Measurements from ENCODE around the gene NDUFV1.

NDUFV1 gene

DNA sequence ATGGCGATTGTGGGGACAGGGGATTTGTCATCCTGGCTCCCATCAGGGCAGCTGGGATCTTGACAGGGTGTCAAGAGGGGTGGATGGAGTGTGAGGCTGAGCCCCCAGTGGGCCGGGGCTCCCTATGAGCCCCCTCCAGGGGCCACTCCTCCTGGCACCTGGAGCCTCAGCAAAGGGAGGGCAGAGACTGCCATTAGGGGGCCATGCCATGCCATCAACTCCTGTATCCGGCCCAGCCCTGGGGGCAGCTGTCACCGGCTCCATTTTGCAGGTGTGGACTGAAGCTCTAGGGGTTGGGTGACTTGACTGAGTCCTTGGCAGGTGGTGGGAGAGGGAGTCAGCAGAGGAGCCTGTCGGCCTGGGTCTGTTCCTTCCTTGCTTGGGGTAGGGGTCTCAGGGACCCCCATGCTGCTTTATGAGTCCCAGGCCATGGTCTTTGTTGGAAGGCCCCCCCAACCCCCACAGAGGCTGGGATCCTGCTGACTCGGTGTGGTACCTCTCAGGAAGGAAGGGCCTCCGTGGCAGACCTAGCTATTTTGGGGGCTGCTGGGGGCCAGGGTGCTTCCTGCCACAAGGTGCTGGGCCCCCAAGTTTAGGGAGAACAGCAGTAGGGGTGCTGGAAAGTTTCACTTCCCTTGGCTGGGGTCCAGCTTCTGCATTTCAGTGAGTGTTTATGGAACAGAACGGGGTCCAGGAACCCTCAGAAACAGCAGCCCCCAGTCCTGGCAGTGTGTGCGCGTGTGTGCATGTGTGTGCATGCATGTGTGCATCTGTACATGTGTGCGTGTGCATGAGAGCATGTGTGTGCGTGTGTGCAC, 42.3 kb downstream of the NDUFV1 start:
- Histone ChIP-seq H3K9me3 (ENCODE audit: insufficient read depth, low read length) (peaks cover under 1% of the 10 kb centered on the region; the same call in 1 of the 2 replicates), H3K36me3 (ENCODE audit: insufficient read depth, insufficient read length, low read length) (no peaks in the 10 kb centered on the region), H3K9ac (ENCODE audit: insufficient read length, low read depth) (no peak overlapping the region), H3K27me3 (ENCODE audit: insufficient read depth, insufficient read length) (peaks cover 8% of the 10 kb centered on the region), H3K4me1 (ENCODE audit: insufficient read depth, insufficient read length) (peaks cover 4% of the 10 kb centered on the region), H3K4me3 (ENCODE audit: insufficient read length, low read depth) (no peak overlapping the region)
- DNase-seq (ENCODE audit: low read depth, low spot score): no peak
- no peak for TF ChIP-seq ZNF274 (IDR thresholded peaks at IDR 0.05; ENCODE audit: low read depth, low read length)
- no peak for TF ChIP-seq YY1 (IDR thresholded peaks at IDR 0.05; ENCODE audit: insufficient read depth, insufficient read length)
- TF ChIP-seq SUZ12 (IDR thresholded peaks at IDR 0.05; ENCODE audit: extremely low read depth, insufficient read depth, insufficient read length): no peak

DNA sequence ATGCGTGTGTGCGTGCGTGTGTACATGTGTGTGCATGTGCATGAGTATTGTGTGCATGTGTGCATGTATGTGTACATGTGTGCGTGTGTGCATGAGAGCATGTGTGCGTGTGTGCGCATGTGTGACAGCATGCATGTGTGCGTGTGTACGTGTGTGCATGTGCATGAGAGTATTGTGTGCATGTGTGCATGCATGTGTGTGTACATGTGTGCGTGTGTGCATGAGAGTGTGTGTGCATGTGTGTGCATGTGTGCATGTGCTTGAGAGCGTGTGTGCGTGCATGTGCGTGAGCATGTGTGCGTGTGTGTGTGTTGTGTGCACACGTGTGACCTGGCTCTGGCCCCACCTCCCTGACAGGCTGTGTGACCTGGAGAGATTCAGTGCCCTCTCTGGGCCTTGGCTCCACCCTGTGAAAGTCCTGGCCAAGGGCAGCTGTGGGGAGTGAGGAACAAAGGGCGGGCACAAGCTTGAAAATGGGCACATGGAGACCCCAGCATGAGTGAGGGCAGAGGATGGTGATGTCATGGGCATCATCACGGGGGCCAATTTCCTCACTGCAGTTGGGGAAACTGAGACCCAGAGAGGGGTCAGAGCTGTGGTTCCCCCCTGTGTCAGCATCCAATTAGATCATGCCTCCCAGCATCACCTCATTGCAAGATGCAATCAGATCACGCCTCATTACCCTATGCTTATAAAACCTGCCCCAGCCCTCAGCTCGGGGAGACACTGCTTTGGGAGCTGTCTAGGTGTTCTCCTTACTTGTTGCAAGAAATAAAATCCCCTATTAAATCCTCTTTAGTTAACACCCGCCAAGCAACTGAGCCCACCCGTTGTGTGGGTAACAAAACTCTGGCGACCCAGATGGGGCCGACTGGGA, 43.1 kb downstream of the NDUFV1 start:
- H3K9ac ChIP-seq (ENCODE audit: insufficient read length, low read depth): no peak overlapping the region
- peaks cover 6% of the 10 kb centered on the region for H3K4me1 ChIP-seq (ENCODE audit: insufficient read depth, insufficient read length)
- H3K36me3 ChIP-seq (ENCODE audit: insufficient read depth, insufficient read length, low read length): no peaks in the 10 kb centered on the region
- DNase-seq (ENCODE audit: low read depth, low spot score): no peak
- TF ChIP-seq SUZ12 (IDR thresholded peaks at IDR 0.05; ENCODE audit: extremely low read depth, insufficient read depth, insufficient read length) (no peak), YY1 (IDR thresholded peaks at IDR 0.05; ENCODE audit: insufficient read depth, insufficient read length) (no peak), ZNF274 (IDR thresholded peaks at IDR 0.05; ENCODE audit: low read depth, low read length) (no peak)
- H3K27me3 ChIP-seq (ENCODE audit: insufficient read depth, insufficient read length): peaks cover 8% of the 10 kb centered on the region
- no peak overlapping the region for H3K4me3 ChIP-seq (ENCODE audit: insufficient read length, low read depth)
- no peaks in the 10 kb centered on the region for H3K9me3 ChIP-seq (ENCODE audit: insufficient read depth, low read length)

DNA sequence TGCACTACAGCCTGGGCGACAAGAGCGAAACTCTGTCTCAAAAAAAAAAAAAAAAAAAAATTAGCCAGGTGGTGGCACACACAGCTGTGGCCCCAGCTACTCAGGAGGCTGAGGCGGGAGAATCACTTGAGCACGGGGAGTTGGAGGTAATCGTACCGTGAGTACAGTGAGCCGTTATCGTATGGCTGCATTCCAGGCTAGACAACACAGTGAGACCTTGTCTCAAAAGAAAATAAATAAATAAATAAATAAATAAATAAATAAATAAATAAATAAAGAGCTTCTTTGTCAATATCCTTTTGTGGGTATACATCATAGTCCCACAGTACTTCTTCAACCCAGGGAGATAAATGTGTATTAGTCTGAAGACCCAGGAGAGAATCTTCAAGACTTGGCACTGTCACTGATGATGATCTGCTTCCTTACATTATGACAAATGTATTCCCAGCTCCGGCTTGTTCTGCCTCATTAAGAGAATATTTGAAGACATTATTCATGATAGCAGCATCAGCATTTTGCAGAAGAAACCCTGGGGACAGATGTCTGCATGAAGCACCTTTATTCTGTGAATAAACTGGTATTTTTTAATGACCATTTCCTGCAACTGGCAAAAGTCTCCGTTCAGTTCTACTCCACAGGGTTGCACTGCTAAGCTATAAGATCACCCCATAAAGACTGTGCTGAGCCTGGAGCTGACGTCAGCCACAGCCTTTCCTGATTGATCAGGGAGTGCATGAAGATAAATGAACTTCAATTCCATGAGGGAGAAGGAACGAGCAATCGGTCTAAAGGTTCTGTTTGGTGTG, 45.4 kb downstream of the NDUFV1 start:
- H3K9me3 ChIP-seq (ENCODE audit: insufficient read depth, low read length): peaks cover 19% of the 10 kb centered on the region
- no peaks in the 10 kb centered on the region for H3K36me3 ChIP-seq (ENCODE audit: insufficient read depth, insufficient read length, low read length)
- TF ChIP-seq SUZ12 (IDR thresholded peaks at IDR 0.05; ENCODE audit: extremely low read depth, insufficient read depth, insufficient read length) (no peak), ZNF274 (IDR thresholded peaks at IDR 0.05; ENCODE audit: low read depth, low read length) (no peak), YY1 (IDR thresholded peaks at IDR 0.05; ENCODE audit: insufficient read depth, insufficient read length) (no peak)
- no peaks in the 10 kb centered on the region for H3K27me3 ChIP-seq (ENCODE audit: insufficient read depth, insufficient read length)
- H3K9ac ChIP-seq (ENCODE audit: insufficient read length, low read depth): no peak overlapping the region
- H3K4me3 ChIP-seq (ENCODE audit: insufficient read length, low read depth): no peak overlapping the region
- DNase-seq (ENCODE audit: low read depth, low spot score): no peak
- peaks cover 6% of the 10 kb centered on the region for H3K4me1 ChIP-seq (ENCODE audit: insufficient read depth, insufficient read length)

DNA sequence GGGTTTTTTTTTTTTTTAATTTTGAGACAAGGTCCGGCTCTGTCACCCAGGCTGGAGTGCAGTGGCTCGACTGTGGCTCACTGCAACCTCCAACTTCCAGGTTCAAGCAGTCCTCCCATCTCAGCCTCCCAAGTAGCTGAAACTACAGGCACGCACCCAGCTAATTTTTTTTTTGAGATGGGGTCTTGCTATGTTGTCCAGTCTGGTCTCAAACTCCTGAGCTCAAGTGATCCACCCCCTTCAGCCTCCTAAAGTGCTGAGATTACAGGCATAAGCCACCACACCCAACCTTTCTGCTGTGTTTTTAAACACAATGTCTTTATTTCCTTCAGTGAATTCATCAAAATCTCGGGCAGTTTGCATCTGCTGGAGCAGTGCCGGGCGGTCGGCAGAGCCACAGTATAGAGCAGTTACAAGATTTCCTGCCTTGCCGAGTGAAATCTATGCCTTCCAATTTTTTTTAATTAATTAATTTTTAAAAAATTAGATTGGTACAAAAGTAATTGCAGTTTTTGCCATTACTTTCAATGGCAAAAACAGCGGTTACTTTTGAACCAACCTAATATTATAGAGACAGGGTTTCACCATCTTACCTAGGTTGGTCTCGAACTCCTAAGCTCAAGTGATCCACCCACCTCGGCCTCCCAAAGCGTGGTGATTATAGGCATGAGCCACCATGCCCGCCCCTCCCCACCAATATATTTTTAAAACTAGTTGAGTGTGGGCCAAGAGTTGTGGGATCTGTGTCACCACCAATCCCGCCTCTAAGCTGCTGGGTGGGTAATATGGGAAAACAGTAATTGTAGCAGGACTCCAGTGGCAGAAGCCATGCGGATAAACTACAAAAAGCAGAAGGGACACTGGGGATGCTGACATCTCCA, 46.5 kb downstream of the NDUFV1 start:
- TF ChIP-seq ZNF274 (IDR thresholded peaks at IDR 0.05; ENCODE audit: low read depth, low read length) (no peak), SUZ12 (IDR thresholded peaks at IDR 0.05; ENCODE audit: extremely low read depth, insufficient read depth, insufficient read length) (no peak), YY1 (IDR thresholded peaks at IDR 0.05; ENCODE audit: insufficient read depth, insufficient read length) (no peak)
- H3K4me3 ChIP-seq (ENCODE audit: insufficient read length, low read depth): no peak overlapping the region
- peaks cover 6% of the 10 kb centered on the region for H3K4me1 ChIP-seq (ENCODE audit: insufficient read depth, insufficient read length)
- H3K27me3 ChIP-seq (ENCODE audit: insufficient read depth, insufficient read length): no peaks in the 10 kb centered on the region
- no peak for DNase-seq (ENCODE audit: low read depth, low spot score)
- peaks cover 27% of the 10 kb centered on the region for H3K9me3 ChIP-seq (ENCODE audit: insufficient read depth, low read length)
- no peak overlapping the region for H3K9ac ChIP-seq (ENCODE audit: insufficient read length, low read depth)
- H3K36me3 ChIP-seq (ENCODE audit: insufficient read depth, insufficient read length, low read length): no peaks in the 10 kb centered on the region

DNA sequence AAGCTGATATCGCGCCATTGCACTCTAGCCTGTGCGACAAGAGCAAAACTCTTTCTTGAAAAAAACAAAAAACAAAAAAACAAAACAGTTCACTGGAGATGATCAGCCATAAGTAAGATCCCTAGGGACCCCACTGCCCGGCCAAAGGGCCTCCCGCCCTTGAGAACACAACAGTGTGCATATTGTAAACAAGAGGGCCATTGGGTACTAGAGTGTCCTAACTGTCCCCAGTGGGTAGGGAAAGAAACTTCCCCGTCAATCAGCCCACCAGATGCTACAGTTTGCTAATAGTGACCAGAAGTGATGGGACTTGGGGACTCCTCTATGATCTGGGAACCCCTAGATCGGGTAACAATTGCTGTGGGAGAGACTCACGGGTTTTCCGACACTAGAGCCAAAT, 47.5 kb downstream of the NDUFV1 start:
- H3K36me3 ChIP-seq (ENCODE audit: insufficient read depth, insufficient read length, low read length): no peaks in the 10 kb centered on the region
- H3K9ac ChIP-seq (ENCODE audit: insufficient read length, low read depth): no peak overlapping the region
- peaks cover 3% of the 10 kb centered on the region for H3K4me1 ChIP-seq (ENCODE audit: insufficient read depth, insufficient read length)
- no peak overlapping the region for H3K4me3 ChIP-seq (ENCODE audit: insufficient read length, low read depth)
- DNase-seq (ENCODE audit: low read depth, low spot score): no peak
- peaks cover 31% of the 10 kb centered on the region for H3K9me3 ChIP-seq (ENCODE audit: insufficient read depth, low read length)
- no peaks in the 10 kb centered on the region for H3K27me3 ChIP-seq (ENCODE audit: insufficient read depth, insufficient read length)
- TF ChIP-seq ZNF274 (IDR thresholded peaks at IDR 0.05; ENCODE audit: low read depth, low read length) (no peak), YY1 (IDR thresholded peaks at IDR 0.05; ENCODE audit: insufficient read depth, insufficient read length) (no peak), SUZ12 (IDR thresholded peaks at IDR 0.05; ENCODE audit: extremely low read depth, insufficient read depth, insufficient read length) (no peak)

DNA sequence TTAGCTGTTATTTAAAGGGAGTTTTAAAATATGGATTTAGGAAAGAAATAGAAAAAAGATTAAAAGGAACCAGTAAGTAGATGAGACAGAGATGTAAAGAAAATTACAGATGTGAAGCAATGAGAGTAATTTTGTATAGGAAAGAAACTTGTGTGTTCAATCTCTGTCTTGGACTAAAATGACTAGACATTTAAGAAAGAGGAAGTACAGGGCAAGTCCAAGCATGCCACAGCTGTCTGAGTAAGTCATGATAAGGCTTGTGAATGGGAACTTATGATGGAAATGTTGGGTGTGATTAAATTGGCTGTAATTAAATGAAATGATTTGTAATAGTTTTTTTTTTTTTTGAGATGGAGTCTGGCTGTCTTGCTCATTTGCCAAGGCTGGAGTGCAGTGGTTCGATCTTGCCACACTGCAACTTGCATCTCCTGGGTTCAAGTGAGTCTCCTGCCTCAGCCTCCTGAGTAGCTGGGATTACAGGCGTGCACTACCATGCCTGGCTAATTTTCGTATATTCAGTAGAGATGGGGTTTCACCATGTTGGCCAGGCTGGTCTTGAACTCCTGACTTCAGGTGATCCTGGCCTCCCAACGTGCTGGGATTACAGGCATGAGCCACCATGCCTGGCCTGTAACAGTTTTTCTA, 49.7 kb downstream of the NDUFV1 start:
- H3K4me3 ChIP-seq (ENCODE audit: insufficient read length, low read depth): no peak overlapping the region
- H3K9me3 ChIP-seq (ENCODE audit: insufficient read depth, low read length): peaks cover 33% of the 10 kb centered on the region
- TF ChIP-seq ZNF274 (IDR thresholded peaks at IDR 0.05; ENCODE audit: low read depth, low read length) (no peak), YY1 (IDR thresholded peaks at IDR 0.05; ENCODE audit: insufficient read depth, insufficient read length) (no peak), SUZ12 (IDR thresholded peaks at IDR 0.05; ENCODE audit: extremely low read depth, insufficient read depth, insufficient read length) (no peak)
- H3K36me3 ChIP-seq (ENCODE audit: insufficient read depth, insufficient read length, low read length): no peaks in the 10 kb centered on the region
- H3K9ac ChIP-seq (ENCODE audit: insufficient read length, low read depth): no peak overlapping the region
- DNase-seq (ENCODE audit: low read depth, low spot score): no peak
- peaks cover 3% of the 10 kb centered on the region for H3K4me1 ChIP-seq (ENCODE audit: insufficient read depth, insufficient read length)
- no peaks in the 10 kb centered on the region for H3K27me3 ChIP-seq (ENCODE audit: insufficient read depth, insufficient read length)
